Activated CD4-positive, alpha-beta T cell treated with anti-CD3 and anti-CD28 coated beads, Interleukin-2, amount 10 ng/mL, durations not matched to agents 7 days and 5 days (primary cell): Measurements from ENCODE around the gene FMN1. TPM values are rescaled to one million over a fixed set of nuclear protein-coding genes. Genes with fewer than 3 reads are reported as not detected.

ENCODE experiments used
- CTCF ChIA-PET: fragments of 350-600 bp; sonication (Branson Sonifier 250); formaldehyde crosslinking; loops from one replicate; lab custom pipeline; 2021; ENCODE audit warnings: antibody characterized with exemption; lab: Charles Lee
- POLR2A ChIA-PET: fragments of 350-600 bp; sonication (Branson Sonifier 250); formaldehyde crosslinking; loops from one replicate; lab custom pipeline; 2021; ENCODE audit warnings: antibody characterized with exemption; lab: Charles Lee
- DNase-seq: peaks from one replicate; pipeline ENCODE4 v3.0.0-alpha.2; 2020
- H3K27ac Mint-ChIP-seq: one replicate; pipeline ENCODE4 v1.8.0; 2021; ENCODE audit warnings: mild to moderate bottlenecking, moderate library complexity, mixed read lengths
- H3K27me3 Mint-ChIP-seq: one replicate; pipeline ENCODE4 v1.8.0; 2021; ENCODE audit warnings: mixed read lengths
- H3K36me3 Mint-ChIP-seq: one replicate; pipeline ENCODE4 v1.8.0; 2021; ENCODE audit warnings: low read depth, mixed read lengths
- H3K4me1 Mint-ChIP-seq: one replicate; pipeline ENCODE4 v1.8.0; 2021; ENCODE audit warnings: mixed read lengths
- H3K4me3 Mint-ChIP-seq: one replicate; pipeline ENCODE4 v1.8.0; 2021; ENCODE audit warnings: mild to moderate bottlenecking, moderate library complexity, mixed read lengths
- H3K9me3 Mint-ChIP-seq: one replicate; pipeline ENCODE4 v1.8.0; 2021; ENCODE audit warnings: mixed read lengths
- total RNA-seq, 2 experiments: library from RNA; stranded (reverse); gene quantifications; one replicate each; pipeline ENCODE4 v1.2.3, GENCODE V29; 2021

Gene FMN1
- total RNA-seq, 2 experiments from 2014 or later, result 0.04 to 0.12 TPM

DNA sequence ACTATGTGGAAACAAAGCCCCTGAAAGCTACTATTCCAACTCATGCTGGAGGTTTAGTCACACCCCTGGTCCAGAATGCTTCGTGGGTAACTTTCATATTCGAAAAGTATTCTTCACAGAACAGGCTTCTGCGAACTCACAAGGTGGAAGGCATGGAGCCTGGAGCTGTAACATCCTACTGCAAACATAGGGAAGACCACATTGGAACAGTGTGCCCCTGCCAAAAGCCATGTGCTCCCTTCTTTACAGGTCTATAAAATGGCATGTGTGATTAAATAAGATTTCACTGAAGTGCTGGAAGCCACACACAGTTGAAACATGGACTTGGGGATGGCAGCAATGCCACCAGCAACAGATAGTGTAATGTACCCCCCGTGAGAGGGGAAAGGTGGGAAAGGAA lies 370.8 kb downstream of the FMN1 start:
- H3K36me3 Mint-ChIP-seq, result no peaks in the 10 kb centered on the region
- ChIA-PET POLR2A (no interaction called here), CTCF (no interaction called here)
- H3K4me3 Mint-ChIP-seq, result no peak overlapping the region
- DNase-seq, result no peak
- H3K27ac Mint-ChIP-seq, result no peak overlapping the region
- H3K9me3 Mint-ChIP-seq, result no peaks in the 10 kb centered on the region
- H3K4me1 Mint-ChIP-seq, result no peaks in the 10 kb centered on the region
- H3K27me3 Mint-ChIP-seq, result peaks cover 7% of the 10 kb centered on the region

GRCh38 chr15:32822739-32823138 lies 371.8 kb downstream of the FMN1 start:
- ChIA-PET CTCF (no interaction called here), POLR2A (no interaction called here)
- Mint-ChIP-seq H3K4me1 (no peaks in the 10 kb centered on the region), H3K9me3 (no peaks in the 10 kb centered on the region), H3K27ac (no peak overlapping the region), H3K4me3 (no peak overlapping the region), H3K36me3 (no peaks in the 10 kb centered on the region), H3K27me3 (peaks cover 5% of the 10 kb centered on the region)
- DNase-seq, result no peak

- ChIA-PET POLR2A (no interaction called here), CTCF (interaction anchor here (1.0 kb wide), 1 partner anchor 13 kb away, joined by 3 read pairs; no protein-coding TSS in a partner anchor)
- H3K4me1 Mint-ChIP-seq, result no peaks in the 10 kb centered on the region
- no peak overlapping the region for H3K4me3 Mint-ChIP-seq
- no peak overlapping the region for H3K27ac Mint-ChIP-seq
- H3K36me3 Mint-ChIP-seq, result no peaks in the 10 kb centered on the region
- no peak for DNase-seq
- H3K27me3 Mint-ChIP-seq, result peaks cover 10% of the 10 kb centered on the region
- H3K9me3 Mint-ChIP-seq, result no peaks in the 10 kb centered on the region
Observed at GRCh38 chr15:32819448-32819847, 375.1 kb downstream of the FMN1 start.

GRCh38 chr15:32818758-32819447 lies 375.6 kb downstream of the FMN1 start:
- no peaks in the 10 kb centered on the region for H3K9me3 Mint-ChIP-seq
- H3K27me3 Mint-ChIP-seq, result peaks cover 10% of the 10 kb centered on the region
- ChIA-PET CTCF (interaction anchor here (1.0 kb wide), 2 partner anchors 10 to 12 kb away, joined by 3 read pairs; no protein-coding TSS in a partner anchor), POLR2A (no interaction called here)
- H3K4me3 Mint-ChIP-seq, result no peak overlapping the region
- no peak for DNase-seq
- H3K27ac Mint-ChIP-seq, result no peak overlapping the region
- H3K36me3 Mint-ChIP-seq, result no peaks in the 10 kb centered on the region
- no peaks in the 10 kb centered on the region for H3K4me1 Mint-ChIP-seq

GRCh38 chr15:32817577-32817976 lies 376.9 kb downstream of the FMN1 start:
- CTCF ChIA-PET, result no interaction called here
- Mint-ChIP-seq H3K4me1 (no peaks in the 10 kb centered on the region), H3K9me3 (no peaks in the 10 kb centered on the region)

DNA sequence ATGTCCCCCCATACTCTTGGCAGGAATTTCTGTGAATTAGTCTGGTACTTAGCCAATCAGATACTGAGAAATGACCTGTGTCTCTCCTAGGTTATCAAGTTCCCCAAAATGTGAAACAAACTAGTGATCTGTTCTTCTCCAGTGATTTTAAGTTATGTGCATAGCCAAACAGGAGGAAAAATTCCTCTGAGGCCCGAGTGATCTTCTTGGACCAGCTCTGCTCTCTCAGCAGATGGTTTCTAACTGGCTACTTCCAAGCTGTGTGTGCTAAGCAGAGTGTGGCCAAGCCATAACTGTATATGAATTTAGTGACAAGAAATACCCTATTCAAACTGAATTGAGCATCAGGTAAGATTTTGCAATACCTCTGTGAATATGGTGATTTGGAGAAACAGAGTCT lies 387.2 kb downstream of the FMN1 start:
- DNase-seq, result no peak
- H3K27me3 Mint-ChIP-seq, result peaks cover 23% of the 10 kb centered on the region
- no peak overlapping the region for H3K27ac Mint-ChIP-seq
- peaks cover 4% of the 10 kb centered on the region for H3K4me1 Mint-ChIP-seq
- ChIA-PET CTCF (interaction anchor here (0.9 kb wide), 1 partner anchor 12 kb away, joined by 3 read pairs; no protein-coding TSS in a partner anchor), POLR2A (no interaction called here)
- no peak overlapping the region for H3K4me3 Mint-ChIP-seq
- H3K36me3 Mint-ChIP-seq, result no peaks in the 10 kb centered on the region
- H3K9me3 Mint-ChIP-seq, result peaks cover 5% of the 10 kb centered on the region

More at GRCh38 chr15:32817577-32817976, 376.9 kb downstream of the FMN1 start:
- POLR2A ChIA-PET, result no interaction called here
- no peak for DNase-seq
- no peak overlapping the region for H3K27ac Mint-ChIP-seq
- peaks cover 10% of the 10 kb centered on the region for H3K27me3 Mint-ChIP-seq
- H3K4me3 Mint-ChIP-seq, result no peak overlapping the region
- H3K36me3 Mint-ChIP-seq, result no peaks in the 10 kb centered on the region

- Mint-ChIP-seq H3K9me3 (peaks cover 5% of the 10 kb centered on the region), H3K27me3 (peaks cover 19% of the 10 kb centered on the region), H3K4me3 (no peak overlapping the region), H3K4me1 (peaks cover 8% of the 10 kb centered on the region), H3K36me3 (no peaks in the 10 kb centered on the region), H3K27ac (no peak overlapping the region)
- ChIA-PET POLR2A (no interaction called here), CTCF (no interaction called here)
- DNase-seq, result no peak
Observed at GRCh38 chr15:32803631-32804030, 390.9 kb downstream of the FMN1 start.

GRCh38 chr15:32802286-32802936 lies 392.1 kb downstream of the FMN1 start:
- H3K4me1 Mint-ChIP-seq, result peaks cover 8% of the 10 kb centered on the region
- no peak overlapping the region for H3K4me3 Mint-ChIP-seq
- peaks cover 5% of the 10 kb centered on the region for H3K9me3 Mint-ChIP-seq
- H3K36me3 Mint-ChIP-seq, result no peaks in the 10 kb centered on the region
- H3K27ac Mint-ChIP-seq, result no peak overlapping the region
- ChIA-PET CTCF (no interaction called here), POLR2A (no interaction called here)
- H3K27me3 Mint-ChIP-seq, result peaks cover 15% of the 10 kb centered on the region
- DNase-seq, result no peak

DNA sequence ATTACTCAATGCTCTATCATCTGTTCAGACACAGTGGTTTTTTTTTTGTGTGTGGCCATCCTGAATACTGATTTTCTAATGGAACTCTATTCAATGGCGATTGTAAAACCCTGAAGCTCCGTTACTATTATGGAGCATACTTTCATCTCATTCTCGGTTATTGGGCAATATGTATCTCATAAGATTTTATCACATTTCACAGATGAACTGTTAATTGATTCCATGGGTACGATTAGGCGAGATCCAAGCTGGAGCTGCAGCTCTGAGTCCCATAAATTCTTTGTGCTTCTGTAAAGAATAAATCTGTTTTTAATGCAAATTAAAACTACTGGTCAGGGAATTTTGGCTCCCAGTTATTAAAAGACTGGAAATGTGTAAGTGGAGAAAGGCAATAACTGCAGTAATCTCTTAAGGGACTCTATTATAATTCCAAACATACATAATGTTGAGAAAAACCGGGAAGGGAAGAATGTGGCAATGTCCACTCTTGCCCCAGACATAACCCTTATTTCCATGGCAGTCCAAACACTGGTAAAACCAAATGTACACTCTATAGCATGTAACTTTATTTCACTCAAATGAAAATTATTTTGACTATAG lies 394.5 kb downstream of the FMN1 start:
- ChIA-PET CTCF (no interaction called here), POLR2A (no interaction called here)
- peaks cover 5% of the 10 kb centered on the region for H3K9me3 Mint-ChIP-seq
- H3K36me3 Mint-ChIP-seq, result no peaks in the 10 kb centered on the region
- peaks cover 17% of the 10 kb centered on the region for H3K27me3 Mint-ChIP-seq
- no peak overlapping the region for H3K4me3 Mint-ChIP-seq
- H3K4me1 Mint-ChIP-seq, result peaks cover 8% of the 10 kb centered on the region
- no peak overlapping the region for H3K27ac Mint-ChIP-seq
- DNase-seq, result no peak

DNA sequence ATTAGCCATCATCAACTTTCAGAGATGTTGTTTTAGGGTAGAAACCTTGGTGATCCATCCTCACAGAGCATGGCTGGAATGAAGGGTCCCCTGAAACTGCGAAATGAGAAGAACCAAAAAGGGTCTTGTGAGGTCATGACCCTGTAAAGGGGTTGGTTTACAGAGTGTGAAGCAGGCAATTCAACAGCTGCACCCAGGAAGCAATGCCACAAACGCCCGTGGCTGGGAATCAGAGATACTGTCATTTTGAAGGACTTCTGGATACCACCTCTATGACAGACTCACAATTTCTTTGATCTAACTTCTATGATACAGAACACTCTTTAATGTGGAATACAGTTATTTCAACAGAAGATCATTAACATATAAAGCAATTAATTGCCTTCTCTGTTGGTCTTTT lies 397.7 kb downstream of the FMN1 start:
- Mint-ChIP-seq H3K27me3 (peaks cover 5% of the 10 kb centered on the region), H3K9me3 (no peaks in the 10 kb centered on the region), H3K4me3 (no peak overlapping the region), H3K27ac (no peak overlapping the region), H3K4me1 (no peaks in the 10 kb centered on the region), H3K36me3 (no peaks in the 10 kb centered on the region)
- DNase-seq, result no peak
- ChIA-PET CTCF (no interaction called here), POLR2A (no interaction called here)

- CTCF ChIA-PET, result interaction anchor here (1.8 kb wide), 1 partner anchor 20 kb away, joined by 4 read pairs; no protein-coding TSS in a partner anchor
- Mint-ChIP-seq H3K4me1 (no peaks in the 10 kb centered on the region), H3K36me3 (no peaks in the 10 kb centered on the region), H3K27ac (no peak overlapping the region), H3K4me3 (no peak overlapping the region), H3K9me3 (no peaks in the 10 kb centered on the region), H3K27me3 (peaks cover 7% of the 10 kb centered on the region)
- POLR2A ChIA-PET, result no interaction called here
- DNase-seq, result no peak
Observed at GRCh38 chr15:32794973-32795372, 399.5 kb downstream of the FMN1 start.

- DNase-seq, result no peak
- ChIA-PET CTCF (no interaction called here), POLR2A (no interaction called here)
- Mint-ChIP-seq H3K4me3 (no peak overlapping the region), H3K36me3 (no peaks in the 10 kb centered on the region), H3K27me3 (peaks cover 7% of the 10 kb centered on the region), H3K4me1 (no peaks in the 10 kb centered on the region), H3K27ac (no peak overlapping the region), H3K9me3 (no peaks in the 10 kb centered on the region)
Observed at GRCh38 chr15:32792436-32792835, 402.1 kb downstream of the FMN1 start.

DNA sequence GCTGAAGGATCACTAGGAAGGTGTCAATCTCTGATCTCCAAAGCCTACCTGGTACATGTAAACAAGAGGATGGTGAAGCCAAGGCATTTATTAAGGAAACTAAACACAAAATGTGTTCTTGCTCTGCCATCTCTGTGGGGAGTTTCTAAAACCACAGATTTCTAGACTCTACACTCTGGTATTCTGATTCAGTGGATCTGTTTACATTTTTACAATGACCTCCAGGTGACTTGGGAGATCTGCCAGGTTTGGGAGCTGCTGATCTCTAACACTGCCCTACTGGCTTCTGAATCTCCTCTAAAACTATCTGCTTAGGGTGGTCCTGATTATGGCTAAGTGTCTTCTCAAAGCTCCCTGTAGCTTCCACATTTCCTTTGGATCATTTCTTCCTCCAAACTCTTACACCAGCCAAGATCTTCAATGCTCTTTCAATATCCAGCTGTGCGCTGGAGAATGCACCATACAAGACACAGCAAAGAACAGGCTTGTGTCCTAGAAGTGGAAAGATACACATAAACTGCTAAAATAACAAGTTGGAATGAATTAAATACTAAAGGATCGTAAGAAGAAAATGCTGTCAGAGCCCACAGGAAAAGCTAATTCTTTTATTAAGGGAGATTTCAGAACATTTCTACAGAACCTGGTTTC lies 404.0 kb downstream of the FMN1 start:
- H3K36me3 Mint-ChIP-seq, result no peaks in the 10 kb centered on the region

More for the DNA sequence above, 404.0 kb downstream of the FMN1 start:
- POLR2A ChIA-PET, result no interaction called here
- Mint-ChIP-seq H3K27ac (no peak overlapping the region), H3K27me3 (peaks cover 4% of the 10 kb centered on the region), H3K4me1 (no peaks in the 10 kb centered on the region), H3K9me3 (no peaks in the 10 kb centered on the region), H3K4me3 (no peak overlapping the region)
- no peak for DNase-seq
- CTCF ChIA-PET, result no interaction called here
